GM21423 (cell line): ENCODE measurements around the gene RANBP17.
"Not testable (repeated sequence)": the region's sequence is repeated elsewhere in the genome, so short reads cannot be mapped to it uniquely, and the experiment has no call there.

ENCODE experiments used
- ATAC-seq: cut with Tn5 transposase; IDR thresholded peaks from one replicate; pipeline ENCODE4 v1.9.1; 2021; ENCODE audit warnings: mild to moderate bottlenecking, moderate library complexity; ENCODE audit not compliant: unreplicated experiment

The RANBP17 gene

DNA sequence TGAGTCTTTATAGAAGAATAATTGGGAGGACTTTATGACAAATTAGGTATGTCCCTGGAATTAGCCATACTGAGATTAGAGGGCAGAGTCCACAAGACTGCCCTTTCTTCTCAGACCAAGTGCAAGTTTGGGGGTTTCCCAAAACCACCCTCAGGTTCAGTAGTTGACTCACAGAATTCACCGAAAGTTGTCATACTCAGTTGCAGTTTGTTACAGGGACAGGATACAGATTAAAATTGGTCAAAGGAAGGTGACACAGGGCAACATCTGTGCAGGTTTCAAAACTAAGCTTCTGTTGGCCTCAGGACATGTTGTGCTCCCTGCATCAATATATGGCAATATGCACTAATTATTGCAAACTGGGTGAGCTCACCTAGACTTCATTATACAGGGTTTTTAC lies 3.8 kb downstream of the RANBP17 start:
- peak; percentile 74 for ATAC-seq

DNA sequence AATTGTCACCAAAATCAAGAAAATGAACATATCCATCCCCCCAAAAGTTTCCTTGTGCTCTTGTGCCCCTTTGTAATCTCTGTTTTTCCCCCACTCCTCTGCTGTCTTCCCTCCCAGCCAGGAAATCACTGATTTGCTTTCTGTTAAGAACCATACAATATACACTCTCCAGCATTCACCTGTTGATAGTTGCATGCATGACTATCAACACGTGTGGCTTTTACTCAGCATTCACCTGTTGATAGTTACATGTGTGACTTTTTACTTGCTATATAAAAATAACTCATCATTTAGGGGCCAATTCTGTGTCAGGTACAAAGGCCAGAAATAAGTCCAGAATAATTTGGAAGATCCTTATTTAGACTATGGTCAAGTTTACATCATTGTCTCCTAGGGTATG lies 6.0 kb downstream of the RANBP17 start:
- no peak for ATAC-seq

DNA sequence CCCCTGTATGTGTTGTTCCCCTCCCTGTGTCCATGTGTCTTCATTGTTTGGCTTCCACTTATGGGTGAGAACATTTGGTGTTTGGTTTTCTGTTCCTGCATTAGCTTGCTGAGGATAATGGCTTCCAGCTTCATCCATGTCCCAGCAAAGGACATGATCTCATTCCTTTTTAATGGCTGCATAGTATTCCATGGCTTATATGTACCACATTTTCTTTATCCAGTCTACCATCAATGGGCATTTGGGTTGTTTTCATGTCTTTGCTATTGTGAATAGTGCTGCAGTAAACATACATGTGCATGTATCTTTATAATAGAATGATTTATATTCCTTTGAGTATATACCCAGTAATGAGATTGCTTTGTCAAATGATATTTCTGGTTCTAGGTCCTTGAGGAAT lies 8.6 kb downstream of the RANBP17 start:
- not testable (repeated sequence) for ATAC-seq

DNA sequence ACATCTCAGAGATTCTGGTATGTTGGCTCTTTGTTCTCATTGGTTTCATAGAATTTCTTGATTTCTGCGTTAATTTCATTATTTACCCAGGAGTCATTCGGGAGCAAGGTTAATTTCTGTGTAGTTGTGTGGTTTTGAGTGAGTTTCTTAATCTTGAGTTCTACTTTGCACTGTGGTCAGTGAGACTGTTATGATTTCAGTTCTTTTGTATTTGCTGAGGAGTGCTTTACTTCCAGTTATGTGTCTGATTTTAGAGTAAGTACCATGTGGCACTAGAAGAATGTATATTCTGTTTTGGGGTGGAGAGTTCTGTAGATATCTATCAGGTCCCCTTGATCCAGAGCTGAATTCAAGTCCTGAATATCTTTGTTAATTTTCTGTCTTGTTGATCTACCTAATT lies 12.2 kb downstream of the RANBP17 start:
- no peak for ATAC-seq

DNA sequence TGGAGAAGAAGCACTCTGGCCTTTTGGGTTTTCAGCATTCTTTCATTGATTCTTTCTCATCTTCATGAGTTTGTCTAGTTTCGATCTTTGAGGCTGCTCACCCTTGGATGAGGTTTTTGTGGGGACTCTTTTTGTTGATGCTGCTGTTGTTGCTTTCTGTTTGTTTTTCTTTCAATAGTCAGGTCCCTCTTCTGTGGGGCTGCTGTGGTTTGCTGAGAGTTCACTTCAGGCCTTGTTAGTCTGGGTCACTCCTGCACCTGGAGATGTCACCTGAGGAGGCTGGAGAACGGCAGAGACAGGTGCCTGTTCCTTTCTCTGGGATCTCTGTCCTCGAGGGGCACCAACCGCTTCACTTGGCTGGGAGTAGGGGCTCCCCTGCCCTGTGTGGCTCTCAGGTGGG lies 14.0 kb downstream of the RANBP17 start:
- ATAC-seq = no peak

DNA sequence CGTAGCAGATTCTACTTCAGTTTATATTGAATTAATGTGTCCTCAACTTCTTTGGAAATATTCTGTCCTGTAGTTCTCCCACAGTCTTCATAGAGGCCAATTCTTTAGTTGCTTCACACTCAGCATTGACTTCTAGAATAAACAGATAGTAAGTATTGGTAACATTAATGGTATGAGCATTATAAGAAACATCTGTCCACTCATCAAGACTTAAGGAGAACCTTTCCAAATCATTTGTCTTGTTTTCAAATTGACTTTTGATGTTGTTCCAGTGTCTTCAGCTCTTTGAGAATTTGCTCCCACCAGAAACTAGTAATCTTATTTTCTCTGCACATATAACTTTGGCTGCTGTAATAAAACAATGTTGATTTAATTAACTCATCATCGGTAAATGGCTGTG lies 18.3 kb downstream of the RANBP17 start:
- no peak for ATAC-seq

DNA sequence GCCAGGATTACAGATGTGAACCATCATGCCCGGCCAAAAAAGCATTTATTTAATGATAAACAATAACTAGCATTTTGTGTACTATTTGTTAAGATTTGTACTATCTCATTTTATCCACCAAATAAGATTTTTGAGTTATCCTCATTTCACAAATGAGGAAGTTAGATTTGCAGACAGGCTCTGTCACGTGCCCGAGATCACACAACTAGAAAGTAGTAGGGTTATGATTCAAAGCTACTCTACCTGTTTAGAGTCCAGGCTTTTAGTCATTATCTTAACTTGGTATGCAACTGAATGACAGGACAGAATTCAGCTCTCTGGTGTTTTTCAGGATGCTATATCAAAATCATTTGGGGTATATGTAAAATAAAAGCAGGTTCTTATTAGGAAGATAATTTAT lies 20.5 kb downstream of the RANBP17 start:
- ATAC-seq = no peak

DNA sequence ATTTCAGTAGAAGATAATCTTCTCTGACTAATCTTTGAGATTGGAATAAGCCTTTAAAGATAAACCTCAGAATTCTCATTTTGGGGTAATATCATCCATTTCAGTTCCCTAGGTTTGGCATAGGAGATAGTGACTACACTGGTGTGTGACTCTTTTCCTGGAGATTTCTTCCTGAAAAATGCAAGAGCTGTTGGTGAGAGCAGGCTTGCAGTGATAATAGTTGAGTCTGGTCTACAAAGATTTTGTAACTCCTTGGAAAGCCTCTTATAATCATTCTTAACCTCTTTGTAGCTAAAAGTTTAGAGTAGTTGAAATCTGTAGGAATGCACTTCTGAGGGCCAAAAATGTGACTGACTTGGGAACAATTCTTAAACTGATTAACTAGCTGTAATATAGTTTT lies 23.4 kb downstream of the RANBP17 start:
- no peak for ATAC-seq

DNA sequence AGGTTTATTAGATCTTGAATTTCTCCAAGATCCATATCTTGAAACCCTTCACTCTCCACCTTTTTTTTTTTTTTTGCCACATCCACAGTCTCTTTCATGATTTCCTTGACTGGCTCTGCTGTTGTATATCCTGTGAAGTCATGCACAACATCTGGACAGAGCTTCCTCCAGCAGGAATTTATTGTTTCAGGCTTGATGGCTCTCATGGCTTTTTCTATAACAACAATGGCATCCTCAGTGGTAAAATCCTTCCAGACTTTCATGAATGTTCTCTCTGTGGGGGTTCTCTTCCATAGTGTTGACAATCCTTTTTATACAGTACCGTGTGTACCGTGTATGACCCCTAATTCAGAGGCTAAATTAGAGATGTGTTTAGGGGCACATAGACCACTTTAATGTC lies 24.0 kb downstream of the RANBP17 start:
- ATAC-seq = no peak

DNA sequence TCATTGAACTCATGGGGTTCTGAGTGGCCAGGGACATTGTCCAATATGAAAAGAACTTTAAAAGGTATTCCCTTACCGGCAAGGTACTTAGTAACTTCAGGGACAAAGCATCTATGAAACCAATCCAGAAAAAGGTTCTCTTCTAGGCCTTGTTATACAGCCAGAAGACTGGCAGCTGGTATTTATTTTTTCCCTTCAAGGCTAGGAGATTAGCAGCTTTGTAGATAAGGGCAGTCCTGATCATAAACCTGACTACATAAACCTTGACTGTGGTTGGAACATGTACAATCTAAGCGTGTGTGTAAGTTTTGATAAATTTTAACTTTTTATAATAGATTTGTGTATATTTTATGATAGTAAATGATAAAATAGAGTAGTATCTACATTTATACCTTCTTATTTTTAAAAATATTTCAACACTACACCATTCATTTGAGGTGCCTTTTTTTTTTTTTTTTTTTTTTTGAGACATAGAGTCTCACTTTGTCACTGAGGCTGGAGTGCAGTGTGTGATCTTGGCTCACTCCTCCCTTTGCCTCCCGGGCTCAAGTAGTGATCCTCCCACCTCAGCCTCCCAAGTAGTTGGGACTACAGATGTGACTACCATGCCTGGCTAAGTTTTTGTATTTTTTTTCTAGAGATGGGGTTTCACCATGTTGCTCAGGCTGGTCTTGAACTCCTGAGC lies 24.5 kb downstream of the RANBP17 start:
- no peak for ATAC-seq

DNA sequence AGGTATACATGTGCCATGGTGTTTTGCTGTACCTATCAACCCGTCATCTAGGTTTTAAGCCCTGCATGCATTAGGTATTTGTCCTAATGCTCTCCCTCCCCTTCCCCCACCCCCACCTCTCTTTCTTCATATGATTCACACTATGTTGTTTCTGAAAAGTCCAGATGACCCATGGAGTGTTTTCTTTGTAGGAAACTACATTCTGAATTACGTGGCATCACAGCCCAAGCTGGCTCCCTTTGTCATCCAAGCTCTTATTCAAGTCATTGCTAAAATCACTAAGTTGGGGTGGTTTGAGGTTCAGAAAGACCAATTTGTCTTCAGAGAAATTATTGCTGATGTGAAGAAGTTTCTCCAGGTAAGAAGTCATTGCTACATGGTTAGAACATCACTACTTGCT lies 30.4 kb downstream of the RANBP17 start:
- ATAC-seq = no peak

DNA sequence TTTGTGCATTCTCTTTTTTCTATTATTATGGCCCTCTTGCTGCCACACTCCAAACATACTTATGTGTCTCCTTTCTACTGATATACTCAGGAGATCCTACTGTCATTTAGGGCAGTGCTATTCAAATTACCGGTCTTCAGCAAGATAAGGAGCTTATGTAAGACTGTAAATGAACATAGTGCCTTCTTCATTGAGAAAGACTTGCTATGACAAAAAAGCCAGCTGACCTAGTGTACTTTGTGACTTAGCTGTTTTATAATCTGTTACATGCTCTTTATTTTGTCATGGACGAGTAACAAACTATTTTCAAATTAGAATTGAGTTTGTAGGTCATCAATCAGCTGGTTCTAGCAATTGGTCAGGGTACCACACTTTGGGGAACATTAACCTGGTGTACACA lies 32.8 kb downstream of the RANBP17 start:
- ATAC-seq = no peak

DNA sequence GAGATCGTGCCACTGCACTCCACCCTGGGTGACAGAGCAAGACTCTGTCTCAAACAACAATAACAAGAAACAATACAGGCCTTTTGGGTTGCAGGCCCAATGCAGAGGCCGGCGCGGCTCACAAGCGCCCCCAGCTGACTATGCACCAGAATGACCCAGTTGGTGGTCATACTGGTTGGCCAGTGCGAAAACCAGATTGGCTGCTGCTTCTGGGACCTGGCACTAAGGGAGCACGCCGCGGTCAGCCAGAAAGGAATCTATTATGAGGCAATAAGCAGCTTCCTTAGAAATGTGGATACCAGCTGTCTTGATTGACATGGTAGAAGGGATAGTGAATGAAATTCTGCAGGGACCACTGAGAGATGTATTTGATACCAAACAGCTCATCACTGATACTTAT lies 35.0 kb downstream of the RANBP17 start:
- ATAC-seq = no peak

DNA sequence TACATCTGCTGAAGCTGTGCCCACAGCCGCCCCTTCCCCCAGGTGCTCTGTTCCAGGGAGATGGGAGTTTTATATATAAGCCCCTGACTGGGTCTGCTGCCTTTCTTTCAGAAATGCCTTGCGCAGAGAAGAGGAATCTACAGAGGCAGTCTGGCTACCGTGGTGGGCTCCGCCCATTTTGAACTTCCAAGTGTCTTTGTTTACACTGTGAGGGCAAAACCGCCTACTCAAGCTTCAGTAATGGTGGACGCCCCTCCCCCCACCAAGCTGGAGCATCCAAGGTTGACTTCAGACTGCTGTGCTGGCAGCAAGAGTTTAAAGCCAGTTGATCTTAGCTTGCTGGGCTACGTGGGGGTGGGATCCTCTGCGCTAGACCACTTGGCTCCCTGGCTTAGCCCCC lies 41.3 kb downstream of the RANBP17 start:
- no peak for ATAC-seq

DNA sequence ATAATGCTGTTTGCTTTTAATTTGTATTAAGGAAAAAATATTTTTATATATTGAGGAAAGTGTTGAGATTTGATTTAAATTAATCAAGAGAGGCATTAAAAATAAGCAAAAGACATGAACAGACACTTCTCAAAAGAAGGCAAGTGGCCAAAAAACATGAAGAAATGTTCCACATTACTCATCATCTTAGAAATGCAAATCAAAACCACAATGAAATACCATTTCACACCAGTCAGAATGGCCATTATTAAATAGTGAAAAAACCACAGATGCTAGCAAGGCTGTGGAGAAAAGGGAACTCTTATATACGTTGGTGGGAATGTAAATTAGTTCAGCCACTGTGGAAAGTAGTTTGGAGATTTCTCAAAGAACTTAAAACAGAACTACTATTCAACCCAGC lies 45.9 kb downstream of the RANBP17 start:
- ATAC-seq = no peak

DNA sequence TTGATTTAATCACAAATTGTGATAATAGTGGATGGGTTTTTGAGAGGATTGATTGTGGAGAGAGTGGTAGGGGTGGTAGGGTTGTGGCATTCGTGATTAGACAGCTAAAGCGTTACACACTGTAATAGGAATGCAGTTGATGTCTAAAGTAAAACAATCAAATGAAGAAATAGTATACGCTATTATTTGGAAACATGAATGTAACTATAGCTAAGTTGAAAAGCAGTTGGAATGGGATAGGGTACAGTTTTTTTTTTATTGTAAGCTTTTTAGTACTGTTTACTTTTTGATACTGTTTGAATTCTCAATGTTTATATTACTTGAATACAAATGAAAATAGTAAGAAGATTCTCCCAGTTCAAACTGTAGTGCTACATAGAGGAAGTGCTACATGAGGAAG lies 51.8 kb downstream of the RANBP17 start:
- ATAC-seq = no peak

DNA sequence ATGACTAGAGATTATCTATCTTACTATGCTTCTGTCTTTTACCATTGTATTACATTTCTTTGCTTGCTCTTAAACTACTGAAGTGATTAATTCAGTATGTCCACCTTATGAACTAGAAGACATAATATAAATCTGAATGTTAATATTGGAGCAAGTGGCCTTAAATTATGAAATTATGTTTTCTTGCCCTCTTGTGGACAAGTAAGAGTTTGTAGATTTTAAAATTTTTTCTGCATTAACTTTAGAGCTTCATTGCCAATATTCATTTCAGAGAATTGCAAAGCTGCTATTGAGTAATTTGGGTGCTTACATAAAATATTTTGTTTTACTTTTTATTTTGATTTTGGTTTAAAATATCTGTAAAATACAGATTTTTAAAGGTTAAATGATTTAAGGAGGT lies 55.3 kb downstream of the RANBP17 start:
- no peak for ATAC-seq

DNA sequence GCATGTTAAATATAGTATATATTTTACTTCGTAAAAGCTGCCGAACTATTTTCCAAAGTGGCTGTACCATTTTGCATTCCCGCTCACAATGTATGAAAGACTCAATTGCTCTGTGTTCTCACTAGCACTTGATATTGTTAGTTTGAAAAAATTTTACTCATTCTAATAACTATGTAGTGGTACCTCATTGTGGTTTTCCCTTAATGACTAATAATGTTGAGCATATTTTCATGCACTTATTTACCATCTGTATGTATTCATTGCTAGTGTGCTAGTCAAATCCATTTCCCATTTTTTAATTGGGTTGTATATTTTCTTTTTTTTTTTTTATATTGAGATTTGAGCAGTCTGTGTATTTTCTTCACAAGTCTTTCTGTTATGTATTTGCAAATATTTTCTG lies 58.4 kb downstream of the RANBP17 start:
- no peak for ATAC-seq

DNA sequence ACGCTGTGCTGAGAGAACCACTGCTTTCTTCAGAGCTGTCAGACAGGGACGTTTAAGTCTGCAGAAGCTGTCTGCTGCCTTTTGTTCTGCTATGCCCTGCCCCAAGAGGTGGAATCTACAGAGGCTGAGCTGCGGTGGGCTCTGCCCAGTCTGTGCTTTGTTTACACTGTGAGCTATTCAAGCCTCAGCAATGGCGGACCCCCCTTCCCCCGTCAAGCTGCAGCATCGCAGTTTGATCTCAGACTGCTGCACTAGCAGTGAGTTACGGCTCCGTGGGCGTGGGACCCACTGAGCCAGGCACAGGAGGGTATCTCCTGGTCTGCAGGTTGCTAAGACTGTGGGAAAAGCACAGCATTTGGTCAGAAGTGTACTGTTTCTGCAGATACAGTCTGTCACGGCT lies 60.5 kb downstream of the RANBP17 start:
- ATAC-seq = not testable (repeated sequence)

DNA sequence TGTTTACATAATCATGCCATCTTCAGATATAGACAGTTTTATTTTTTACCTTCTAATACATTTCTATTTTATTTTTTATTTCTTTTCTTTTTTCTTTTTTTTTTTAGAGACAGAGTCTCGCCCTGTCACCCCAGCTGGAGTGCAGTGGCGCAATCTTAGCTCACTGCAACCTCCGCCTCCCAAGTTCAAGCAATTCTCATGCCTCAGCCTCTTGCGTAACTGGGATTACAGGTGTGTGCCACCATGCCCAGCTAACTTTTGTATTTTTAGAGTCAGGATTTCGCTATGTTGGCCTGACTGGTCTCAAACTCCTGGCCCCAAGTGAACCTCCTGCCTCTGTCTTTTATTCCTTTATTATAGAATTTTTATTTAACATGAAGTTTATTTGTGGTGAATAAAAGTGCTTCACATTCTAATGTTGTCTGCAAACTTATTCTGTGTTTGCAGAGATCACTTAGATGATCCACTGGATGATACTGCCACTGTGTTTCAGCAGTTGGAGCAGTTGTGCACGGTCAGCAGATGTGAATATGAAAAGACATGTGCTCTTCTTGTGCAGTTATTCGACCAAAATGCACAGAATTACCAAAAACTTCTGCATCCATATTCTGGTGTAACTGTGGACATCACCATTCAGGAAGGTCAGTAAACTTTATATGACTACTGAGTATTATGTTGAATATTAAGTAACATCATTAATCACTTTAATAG lies 62.2 kb downstream of the RANBP17 start:
- ATAC-seq = no peak

DNA sequence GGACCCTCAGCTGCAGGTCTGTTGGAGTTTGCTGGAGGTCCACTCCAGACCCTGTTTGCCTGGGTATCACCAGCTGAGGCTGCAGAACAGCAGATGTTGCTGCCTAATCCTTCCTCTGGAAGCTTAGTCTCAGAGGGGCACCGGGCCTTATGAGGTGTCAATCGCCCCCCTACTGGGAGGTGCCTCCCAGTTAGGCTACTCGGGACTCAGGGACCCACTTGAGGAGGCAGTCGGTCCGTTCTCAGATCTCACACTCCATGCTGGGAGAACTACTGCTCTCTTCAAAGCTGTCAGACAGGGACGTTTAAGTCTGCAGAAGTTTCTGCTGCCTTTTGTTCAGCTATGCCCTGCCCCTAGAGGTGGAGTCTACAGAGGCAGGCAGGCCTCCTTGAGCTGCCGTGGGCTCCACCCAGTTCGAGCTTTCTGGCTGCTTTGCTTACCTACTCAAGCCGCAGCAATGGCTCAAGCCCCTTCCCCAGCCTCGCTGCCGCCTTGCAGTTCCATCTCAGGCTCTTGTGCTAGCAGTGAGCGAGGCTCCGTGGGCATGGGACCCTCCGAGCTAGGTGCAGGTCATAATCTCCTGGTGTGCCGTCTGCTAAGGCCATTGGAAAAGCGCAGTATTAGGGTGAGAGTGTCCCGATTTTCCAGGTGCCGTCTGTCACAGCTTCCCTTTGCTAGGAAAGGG lies 73.9 kb downstream of the RANBP17 start:
- ATAC-seq = not testable (repeated sequence)

DNA sequence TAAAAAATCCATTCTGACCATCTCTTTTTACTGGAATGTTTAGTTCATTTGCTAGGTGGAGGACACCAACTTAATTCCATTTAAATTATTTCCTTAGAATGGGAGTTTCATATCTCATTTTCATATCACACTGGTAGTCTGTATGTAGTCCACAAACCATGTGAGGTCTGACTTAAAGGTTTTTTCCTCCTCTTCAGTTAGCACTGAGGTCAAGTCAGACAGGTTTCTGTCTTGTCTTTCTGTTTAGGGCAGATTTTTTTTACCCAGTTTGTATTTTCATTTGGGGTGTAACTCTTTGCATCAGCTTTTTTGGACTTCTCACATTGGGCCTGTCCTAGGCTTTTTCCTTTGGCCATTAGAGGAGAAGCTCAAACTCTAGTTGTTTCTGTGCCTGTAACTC lies 75.3 kb downstream of the RANBP17 start:
- ATAC-seq = no peak
